HG02623 (cell line): Measurements from ENCODE around the gene PLA2G12A.
"Not testable (repeated sequence)": the region's sequence is repeated elsewhere in the genome, so short reads cannot be mapped to it uniquely, and the experiment has no call there.

ENCODE experiments used
- ATAC-seq: cut with Tn5 transposase; IDR thresholded peaks from one replicate; pipeline ENCODE4 v1.9.1; 2021; ENCODE audit warnings: moderate library complexity; ENCODE audit not compliant: unreplicated experiment

PLA2G12A gene

GRCh38 chr4:109682875-109683274 lies 47.0 kb downstream of the PLA2G12A start:
- ATAC-seq: no peak

DNA sequence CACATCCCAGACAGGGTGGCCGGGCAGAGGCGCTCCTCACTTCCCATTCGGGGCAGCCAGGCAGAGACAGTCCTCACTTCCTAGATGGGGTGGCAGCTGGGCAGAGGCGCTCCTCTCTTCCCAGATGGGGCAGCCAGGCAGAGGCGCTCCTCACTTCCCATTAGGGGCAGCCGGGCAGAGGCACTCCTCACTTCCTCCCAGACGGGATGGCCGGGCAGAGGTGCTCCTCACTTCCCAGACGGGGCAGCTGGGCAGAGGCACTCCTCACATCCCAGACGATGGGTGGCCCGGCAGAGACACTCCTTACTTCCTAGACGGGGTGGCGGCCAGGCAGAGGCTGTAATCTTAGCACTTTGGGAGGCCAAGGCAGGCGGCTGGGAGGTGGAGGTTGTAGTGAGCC lies 50.9 kb downstream of the PLA2G12A start:
- not testable (repeated sequence) for ATAC-seq

- not testable (repeated sequence) for ATAC-seq
Observed at GRCh38 chr4:109678472-109678871, 51.4 kb downstream of the PLA2G12A start.

DNA sequence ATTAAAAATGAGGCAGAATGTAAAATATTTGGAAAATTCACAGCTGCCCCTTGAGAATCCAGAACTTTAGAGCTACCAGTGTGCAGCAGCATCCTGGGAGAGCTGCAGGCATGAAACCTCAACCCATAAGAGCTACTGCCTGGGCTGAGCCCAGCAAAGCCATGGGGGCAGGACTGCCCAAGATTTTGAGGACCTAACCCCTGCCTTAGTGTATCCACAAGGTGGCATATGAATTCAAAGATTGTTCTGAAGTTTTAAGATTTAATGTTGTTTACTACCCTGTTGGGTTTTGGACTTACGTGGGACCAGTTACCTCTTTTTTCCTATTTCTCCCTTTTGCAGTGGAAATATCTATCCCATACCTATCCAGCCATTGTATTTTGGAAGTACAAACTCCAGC lies 53.0 kb downstream of the PLA2G12A start:
- no peak for ATAC-seq

DNA sequence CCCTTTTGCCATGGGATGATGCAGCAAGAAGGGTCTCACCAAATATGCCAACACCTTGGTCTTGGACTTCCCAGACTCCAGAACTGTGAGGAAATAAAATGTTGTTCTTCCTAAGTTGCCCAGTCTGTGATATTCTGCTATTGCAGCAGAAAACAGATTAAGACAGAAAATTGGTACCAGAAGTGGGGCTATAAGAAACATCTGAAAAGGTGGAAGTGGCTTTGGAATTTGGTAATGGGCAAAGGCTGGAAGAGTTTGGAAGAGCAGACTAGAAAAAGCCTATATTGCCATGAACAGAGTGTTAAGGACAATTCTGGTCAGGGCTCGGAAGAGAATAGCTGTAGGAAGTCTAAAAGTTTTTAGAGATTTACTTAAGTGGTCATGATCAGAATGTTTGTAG lies 54.0 kb downstream of the PLA2G12A start:
- no peak for ATAC-seq

GRCh38 chr4:109675181-109675580 lies 54.7 kb downstream of the PLA2G12A start:
- no peak for ATAC-seq

DNA sequence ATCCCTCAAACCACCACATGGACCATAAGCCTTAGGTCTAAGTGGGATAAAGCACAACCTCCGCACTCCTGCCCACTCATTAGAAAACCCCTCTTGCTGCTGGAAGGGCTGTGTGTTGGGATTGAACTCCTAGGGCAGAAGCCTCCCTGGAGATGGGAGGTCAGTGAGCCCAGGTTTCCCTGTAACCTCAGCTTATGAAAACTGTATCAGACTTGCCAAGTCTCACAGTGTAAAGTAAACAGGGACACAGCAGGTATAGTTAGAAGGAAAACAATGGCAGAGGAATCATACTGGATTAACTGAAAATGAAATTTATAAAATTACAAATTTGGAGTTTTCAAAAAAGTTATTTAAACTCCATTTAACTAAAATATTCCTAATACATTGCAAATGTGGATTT lies 56.6 kb downstream of the PLA2G12A start:
- no peak for ATAC-seq

DNA sequence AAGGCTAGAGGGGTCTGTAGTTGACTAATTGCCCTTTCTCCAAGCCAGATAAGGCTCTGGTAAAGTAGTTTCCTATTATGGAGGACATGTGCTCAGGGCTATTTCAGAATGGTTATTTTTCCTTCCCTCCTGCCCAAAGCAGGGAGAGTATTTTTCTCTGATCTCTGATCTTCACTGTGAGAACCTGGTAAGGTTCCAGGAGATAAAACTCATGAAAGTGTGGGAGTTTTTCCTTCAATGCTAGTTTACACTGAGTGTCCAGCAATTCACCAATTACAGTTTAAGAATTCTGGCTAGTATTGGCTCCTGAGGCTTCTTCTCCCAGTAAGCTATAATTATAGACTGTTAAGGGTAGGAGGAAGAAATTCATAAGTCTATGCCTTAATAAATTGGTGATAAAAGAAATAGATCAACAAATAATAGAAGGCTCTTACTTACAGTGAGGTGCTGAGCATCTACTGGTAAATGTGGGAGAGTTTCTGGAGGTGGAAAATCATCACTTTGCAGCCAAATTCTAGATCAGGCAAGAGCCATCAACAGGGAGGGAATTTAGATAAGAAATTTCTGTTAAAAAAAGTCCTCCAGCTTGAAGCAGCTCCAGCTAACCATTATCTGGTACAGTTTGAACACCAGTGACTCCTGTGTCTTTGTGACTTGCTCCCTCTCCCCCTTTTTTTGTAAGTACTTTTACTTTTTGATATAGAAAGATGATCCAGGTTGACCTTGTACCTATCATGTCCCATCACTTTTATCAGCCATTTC lies 57.5 kb downstream of the PLA2G12A start:
- no peak for ATAC-seq

DNA sequence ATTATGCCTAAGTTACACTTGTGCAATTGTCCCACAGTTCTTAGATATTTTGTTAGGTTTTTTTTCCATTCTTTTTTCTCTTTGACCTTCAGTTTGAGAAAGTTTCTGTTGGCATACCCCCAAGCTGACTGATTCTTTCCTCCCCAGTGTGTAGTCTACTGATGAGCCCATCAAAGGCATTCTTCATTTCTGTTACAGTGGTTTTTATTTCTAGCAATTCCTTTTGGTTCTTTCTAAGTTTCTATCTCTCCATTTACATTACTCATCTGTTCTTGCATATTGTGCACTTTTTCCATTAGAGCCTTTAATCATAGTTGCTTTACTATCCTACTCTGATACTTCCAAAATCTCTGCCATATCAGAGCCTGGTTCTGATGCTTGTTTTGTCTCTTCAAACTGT lies 58.5 kb downstream of the PLA2G12A start:
- no peak for ATAC-seq

- ATAC-seq: no peak
Observed at GRCh38 chr4:109665783-109666485, 63.9 kb downstream of the PLA2G12A start.

DNA sequence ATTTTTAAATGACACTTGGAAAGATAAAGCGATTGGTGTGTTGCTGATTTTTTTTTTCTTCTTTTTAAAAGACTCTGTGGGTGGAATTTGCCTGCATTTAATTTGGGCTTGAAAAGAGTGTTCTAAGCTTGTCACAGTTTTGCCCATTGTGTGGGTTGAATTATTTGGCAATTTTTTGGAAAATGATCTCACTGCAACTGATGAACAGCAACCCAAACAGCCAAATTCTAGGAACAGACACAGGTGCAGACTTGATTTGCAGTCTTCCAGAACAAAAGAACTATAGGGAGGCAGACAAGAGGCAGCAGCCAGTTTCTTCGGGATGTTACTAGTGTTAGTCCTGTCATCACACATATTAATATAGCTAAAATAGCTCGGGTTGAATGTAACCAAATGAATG lies 67.1 kb downstream of the PLA2G12A start:
- no peak for ATAC-seq

GRCh38 chr4:109662116-109662515 lies 67.8 kb downstream of the PLA2G12A start:
- ATAC-seq: no peak
